Pancreas (tissue), 10 donors: ENCODE results near the gene COPS8. TPM values are rescaled to one million over a fixed set of nuclear protein-coding genes. Genes with fewer than 3 reads are reported as not detected.

Experiments used
- ATAC-seq, 4 donors: fragments of 200-7000 bp; cut with Tn5 transposase; one replicate each; pipeline versions ENCODE4 v1.8.0 to v1.9.1; 2020; ENCODE audit warnings: mild to moderate bottlenecking in 4 of 4, moderate library complexity in 4 of 4
- DNase-seq, 6 donors: peaks; one replicate each; pipeline ENCODE4 v3.0.0-alpha.2; 2020
- FAIRE-seq: peaks from 2 replicates; lab custom pipeline; 2012; peaks lifted over from hg19 to GRCh38; lab: Jason Lieb, UNC
- H3K27ac ChIP-seq, 4 donors: fragments of 200-600 bp; sonication (generic); 1 replicate in 3 of 4; 2 replicates in 1 of 4; pipeline versions ENCODE4 v1.5.0 to v1.8.0; 2020
- H3K27me3 ChIP-seq, 4 donors: fragments of 200-600 bp; one replicate each; pipeline ENCODE4 v1.8.0; 2021
- H3K36me3 ChIP-seq, 3 donors: fragments of 200-600 bp; sonication (generic) in 1 of 3; one replicate each; pipeline versions ENCODE4 v1.5.0 to v1.8.0; 2020 to 2021
- H3K4me1 ChIP-seq, 3 donors: fragments of 200-600 bp; one replicate each; pipeline ENCODE4 v1.8.0; 2021
- H3K4me3 ChIP-seq, 4 donors: fragments of 200-600 bp; sonication (generic) in 2 of 4; one replicate each; pipeline versions ENCODE4 v1.5.0 to v1.8.0; 2020 to 2021
- H3K9me3 ChIP-seq, 4 donors: fragments of 200-600 bp; one replicate each; pipeline ENCODE4 v1.8.0; 2021
- WGBS, 2 donors: extraction: QIAGEN DNeasy Blood & Tissue Kit; methylation state at CpG; one replicate each; pipeline ENCODE4 v1.1.7; 2013; 5-methylcytosine and 5-hydroxymethylcytosine counted together
- intact Hi-C, 3 donors: fragments of 100-400 bp; cut with DNase I; formaldehyde crosslinking; loops; one replicate each; pipeline versions ENCODE4 v1.11.1 to v1.14.2; 2022
- polyA plus RNA-seq, 2 donors: library from polyadenylated mRNA; stranded (reverse); fragments of 200-250 nt; gene quantifications; one replicate each; pipeline ENCODE4 v1.2.3, GENCODE V29; 2013
- total RNA-seq, 6 donors: library from RNA; stranded (reverse); fragmentation: NEBNext Ultra II Directional in 4 of 6; extraction: Animal tissue kit (Norgen Biotek cat#: 25700) in 4 of 6; gene quantifications; one replicate each; pipeline versions ENCODE4 v1.2.1 to v1.2.4, GENCODE V29; 2021 to 2023
- TF ChIP-seq, protein P1 (sequence below), 4 donors: fragments of 200-600 bp; sonication (generic) in 3 of 4; IDR thresholded peaks; one replicate each; pipeline versions ENCODE4 v1.5.0 to v1.8.0; 2021; ENCODE audit warnings: antibody characterized with exemption in 4 of 4
- donor health status: healthy with polysubstance abuse.
- donor health status: DM: no; HTN: no; CAD: no; lungs with moderate emphysema.
- donor health status: DM: no; HTN: no; CAD: no.
- donor health status: control.
- donor health status: control.
- donor health status: Bipolar disorder and iron deficiency.
- donor health status: DM: yes; HTN: yes; CAD: no.
- donor health status: DM: no; HTN: no; CAD: no.
- donor health status: DM: no; HTN: no; CAD: no.
- donor health status: DM: yes; HTN: yes; CAD: no.

COPS8 gene
- total and polyA plus RNA-seq, 8 donors, result 7.9 to 24.1 (median 12.8) TPM

DNA sequence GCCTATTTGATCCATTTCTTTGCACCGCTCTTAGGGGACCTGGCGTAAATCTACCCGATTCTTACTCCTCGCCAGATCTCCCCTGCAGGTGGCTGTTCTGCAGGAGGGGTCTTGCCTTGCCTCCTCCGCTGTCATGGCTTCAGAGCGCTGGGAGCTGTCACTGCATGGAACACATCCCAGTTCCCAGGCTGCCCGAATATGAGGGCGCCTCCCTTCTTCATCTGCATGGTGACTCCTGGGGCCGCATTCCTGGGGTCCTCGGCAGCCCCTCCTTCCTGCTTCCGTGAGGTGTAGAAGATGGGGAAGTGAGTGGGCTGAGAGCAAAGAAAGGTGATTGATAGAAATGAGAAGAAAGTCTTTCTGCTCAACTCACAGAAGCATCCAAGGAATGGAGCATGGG, 27.3 kb upstream of the COPS8 start:
- no peak for DNase-seq
- H3K36me3 ChIP-seq, result no peaks in the 10 kb centered on the region
- TF ChIP-seq, protein P1, sequence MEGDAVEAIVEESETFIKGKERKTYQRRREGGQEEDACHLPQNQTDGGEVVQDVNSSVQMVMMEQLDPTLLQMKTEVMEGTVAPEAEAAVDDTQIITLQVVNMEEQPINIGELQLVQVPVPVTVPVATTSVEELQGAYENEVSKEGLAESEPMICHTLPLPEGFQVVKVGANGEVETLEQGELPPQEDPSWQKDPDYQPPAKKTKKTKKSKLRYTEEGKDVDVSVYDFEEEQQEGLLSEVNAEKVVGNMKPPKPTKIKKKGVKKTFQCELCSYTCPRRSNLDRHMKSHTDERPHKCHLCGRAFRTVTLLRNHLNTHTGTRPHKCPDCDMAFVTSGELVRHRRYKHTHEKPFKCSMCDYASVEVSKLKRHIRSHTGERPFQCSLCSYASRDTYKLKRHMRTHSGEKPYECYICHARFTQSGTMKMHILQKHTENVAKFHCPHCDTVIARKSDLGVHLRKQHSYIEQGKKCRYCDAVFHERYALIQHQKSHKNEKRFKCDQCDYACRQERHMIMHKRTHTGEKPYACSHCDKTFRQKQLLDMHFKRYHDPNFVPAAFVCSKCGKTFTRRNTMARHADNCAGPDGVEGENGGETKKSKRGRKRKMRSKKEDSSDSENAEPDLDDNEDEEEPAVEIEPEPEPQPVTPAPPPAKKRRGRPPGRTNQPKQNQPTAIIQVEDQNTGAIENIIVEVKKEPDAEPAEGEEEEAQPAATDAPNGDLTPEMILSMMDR (IDR thresholded peaks at IDR 0.05), result no peak
- intact Hi-C loops, result no loop called here
- no peaks in the 10 kb centered on the region for H3K27me3 ChIP-seq
- H3K27ac ChIP-seq, result no peak overlapping the region
- no peak for FAIRE-seq
- H3K4me1 ChIP-seq, result peaks cover 0 to 5% (median 3%) of the 10 kb centered on the region in 3 donors
- WGBS, 2 donors, result 87% methylated on average over 11 of the region's 11 CpGs
- no peaks in the 10 kb centered on the region for H3K9me3 ChIP-seq
- no peak for ATAC-seq
- no peak overlapping the region for H3K4me3 ChIP-seq

DNA sequence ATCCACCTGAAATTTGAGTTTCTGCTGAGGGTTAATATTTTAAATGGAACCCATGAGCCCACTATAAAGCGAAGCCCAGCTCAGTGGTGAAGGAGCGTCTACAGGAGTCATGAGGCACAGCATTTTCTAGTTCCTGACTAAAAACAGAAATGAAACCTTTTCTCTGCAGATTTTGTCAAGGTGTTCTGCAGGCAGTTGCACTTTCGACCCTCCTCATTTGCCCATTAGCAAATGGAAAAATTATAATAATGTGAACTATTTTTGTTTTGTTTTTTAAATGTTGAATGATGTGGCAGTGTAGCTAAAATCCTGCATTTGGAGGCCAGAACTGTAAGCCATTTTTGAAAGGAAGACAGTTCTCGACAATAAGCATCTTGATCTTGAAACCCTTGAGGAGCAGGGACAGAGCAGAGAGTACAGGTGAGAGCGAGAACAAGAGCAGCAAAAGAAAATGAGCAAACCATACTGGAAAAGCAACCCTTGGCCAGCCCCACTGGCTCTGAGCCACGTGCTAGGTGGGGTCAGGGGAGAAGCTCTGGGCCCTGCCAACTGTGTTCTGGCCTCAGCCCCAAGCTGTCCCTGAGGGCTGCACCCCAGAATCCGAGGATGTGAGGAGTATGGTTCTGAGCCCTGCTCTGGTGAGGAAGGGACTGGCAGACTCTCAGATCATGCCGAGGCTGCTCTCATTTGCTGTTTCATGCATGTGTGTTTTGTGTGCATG, 26.4 kb upstream of the COPS8 start:
- Histone ChIP-seq H3K36me3 (no peaks in the 10 kb centered on the region), H3K27me3 (no peaks in the 10 kb centered on the region), H3K9me3 (no peaks in the 10 kb centered on the region), H3K27ac (no peak overlapping the region), H3K4me1 (peaks cover 0 to 5% (median 3%) of the 10 kb centered on the region in 3 donors), H3K4me3 (no peak overlapping the region)
- DNase-seq (no peak), FAIRE-seq (no peak), ATAC-seq (no peak)
- intact Hi-C loops, result no loop called here
- WGBS, 2 donors, result 79 to 86% methylated on average over 8 of the region's 8 CpGs
- TF ChIP-seq, protein P1 (IDR thresholded peaks at IDR 0.05), result no peak

DNA sequence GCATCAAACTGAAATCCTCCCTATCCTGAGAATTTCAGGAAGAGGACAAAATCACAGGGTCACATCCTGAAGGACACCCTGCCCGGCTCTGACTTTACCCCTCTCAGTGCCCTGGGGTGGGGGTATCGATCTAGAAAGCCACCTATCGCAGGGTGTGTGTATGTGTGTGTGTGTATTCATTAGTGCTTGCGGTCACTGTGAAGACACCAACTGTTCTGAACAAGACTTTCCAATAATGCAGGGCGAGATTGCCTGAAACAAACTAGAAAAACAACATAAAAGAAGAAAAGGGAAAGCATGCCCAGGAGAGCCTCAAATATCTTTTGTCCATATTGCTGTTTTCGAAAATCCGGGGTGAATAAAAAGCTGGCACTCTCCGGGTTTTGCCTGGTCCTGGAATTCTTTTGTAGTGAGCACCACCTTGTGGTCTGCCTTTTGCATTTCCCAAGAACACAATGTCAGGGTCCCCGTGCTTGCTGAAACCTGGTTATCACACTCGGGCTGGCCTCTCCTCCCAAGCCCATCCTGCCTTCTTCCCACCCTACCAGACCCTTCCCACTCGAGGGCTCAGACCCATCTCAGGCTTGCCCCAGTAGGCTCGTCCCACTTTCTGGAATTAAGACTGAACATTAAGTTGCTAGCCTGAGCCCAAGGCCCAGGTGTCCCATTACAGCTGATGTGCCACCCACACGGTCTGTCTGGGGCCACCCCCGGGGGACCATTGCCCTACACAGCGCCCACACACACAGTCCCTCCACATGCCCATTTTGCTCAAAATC, 25.0 kb upstream of the COPS8 start:
- FAIRE-seq (no peak), ATAC-seq (peak; percentile 85 to 95 (median 94))
- TF ChIP-seq, protein P1 (IDR thresholded peaks at IDR 0.05), result peak; percentile 20 to 41 (median 34)

DNA sequence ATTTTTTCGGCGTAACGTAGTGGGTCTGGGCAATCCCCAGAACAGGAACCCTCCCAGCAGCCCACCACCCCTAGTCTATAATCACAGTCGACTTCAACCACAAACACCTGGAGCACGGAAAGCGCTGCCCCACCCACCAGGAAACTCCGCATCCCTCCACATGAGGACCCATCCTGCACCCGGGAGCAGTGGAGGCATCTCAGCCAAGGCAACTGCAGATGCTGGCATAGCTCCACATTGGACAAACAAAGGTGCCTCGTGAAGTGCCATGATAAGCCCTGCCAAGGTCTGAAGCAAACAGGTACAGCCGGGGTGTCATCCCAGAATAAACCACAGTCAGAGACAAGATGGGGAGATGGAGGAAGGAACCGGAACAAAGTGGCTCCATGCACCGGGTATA, 24.3 kb upstream of the COPS8 start:
- no peak overlapping the region for H3K27ac ChIP-seq
- intact Hi-C loops, result loop anchor here (5.0 to 10.0 kb wide), 2 partner anchors 709 to 717 kb away; no protein-coding TSS in a partner anchor
- H3K4me3 ChIP-seq, result no peak overlapping the region
- FAIRE-seq (no peak), ATAC-seq (no peak), DNase-seq (no peak)
- H3K4me1 ChIP-seq, result peaks cover 0 to 5% (median 3%) of the 10 kb centered on the region in 3 donors
- TF ChIP-seq, protein P1 (IDR thresholded peaks at IDR 0.05), result no peak
- no peaks in the 10 kb centered on the region for H3K36me3 ChIP-seq
- 65 to 67% methylated on average over 12 of the region's 12 CpGs for WGBS, 2 donors
- H3K9me3 ChIP-seq, result no peaks in the 10 kb centered on the region
- H3K27me3 ChIP-seq, result no peaks in the 10 kb centered on the region

More for the DNA sequence above, 25.0 kb upstream of the COPS8 start:
- H3K4me1 ChIP-seq, result peaks cover 0 to 5% (median 3%) of the 10 kb centered on the region in 3 donors
- 9 to 10% methylated on average over 15 of the region's 15 CpGs for WGBS, 2 donors
- intact Hi-C loops, result loop anchor here (5.0 to 10.0 kb wide), 2 partner anchors 708 to 716 kb away; no protein-coding TSS in a partner anchor
- H3K9me3 ChIP-seq, result no peaks in the 10 kb centered on the region
- H3K36me3 ChIP-seq, result no peaks in the 10 kb centered on the region
- peak in 3 of 6 donors; percentile 37 to 66 (median 40) for DNase-seq
- H3K4me3 ChIP-seq, result peak overlapping the region in 1 of 4 donors; percentile 14
- no peak overlapping the region for H3K27ac ChIP-seq
- no peaks in the 10 kb centered on the region for H3K27me3 ChIP-seq
